Keratinocyte (primary cell): Measurements from ENCODE around the gene RPAP2. TPM values are rescaled to one million over a fixed set of nuclear protein-coding genes. Genes with fewer than 3 reads are reported as not detected.

Source experiments
- DNase-seq: peaks from one replicate; pipeline ENCODE4 v3.0.0-alpha.2; 2011; ENCODE audit warnings: low read depth, missing footprints, low spot score
- FAIRE-seq: peaks from 2 replicates; lab custom pipeline; 2011; peaks lifted over from hg19 to GRCh38; lab: Jason Lieb, UNC
- H2AFZ ChIP-seq: 2 replicates; pipeline ENCODE4 v1.6.0; 2012; ENCODE audit warnings: low read length, control low read depth, inconsistent platforms; ENCODE audit not compliant: control insufficient read depth
- H3K27ac ChIP-seq: 2 replicates; pipeline ENCODE4 v1.5.1; 2011; ENCODE audit warnings: low read length; ENCODE audit not compliant: control insufficient read depth, insufficient read depth
- H3K27me3 ChIP-seq: 3 replicates; pipeline ENCODE4 v1.6.0; 2011; ENCODE audit warnings: low read length; ENCODE audit not compliant: control insufficient read depth, insufficient read depth; ENCODE audit errors: extremely low read depth
- H3K36me3 ChIP-seq, 2 experiments: 2 replicates in 1 of 2; 3 replicates in 1 of 2; pipeline ENCODE4 v1.5.1; 2011; ENCODE audit warnings: low read length in 2 of 2, mild to moderate bottlenecking in 1 of 2; ENCODE audit not compliant: control insufficient read depth in 2 of 2, insufficient read depth in 2 of 2; ENCODE audit errors: extremely low read depth in 1 of 2
- H3K4me1 ChIP-seq: 3 replicates; pipeline ENCODE4 v1.5.1; 2011; ENCODE audit warnings: low read length; ENCODE audit not compliant: control insufficient read depth, insufficient read depth; ENCODE audit errors: extremely low read depth
- H3K4me2 ChIP-seq: 3 replicates; pipeline ENCODE4 v1.6.0; 2011; ENCODE audit warnings: low read depth, low read length; ENCODE audit not compliant: control insufficient read depth, insufficient read depth; ENCODE audit errors: extremely low read depth
- H3K4me3 ChIP-seq, 3 experiments: fragments of 200-600 bp in 1 of 3; sonication (generic) in 1 of 3; 2 replicates in 2 of 3; 3 replicates in 1 of 3; pipeline ENCODE4 v1.5.1; 2011 to 2016; ENCODE audit warnings: low read length in 3 of 3, mild to moderate bottlenecking in 3 of 3, control low read depth in 2 of 3, inconsistent platforms in 1 of 3, low read depth in 1 of 3, mixed read lengths in 1 of 3, mixed run types in 1 of 3, moderate library complexity in 1 of 3; ENCODE audit not compliant: control insufficient read depth in 2 of 3, insufficient read depth in 2 of 3; ENCODE audit errors: extremely low read depth in 1 of 3
- H3K79me2 ChIP-seq: 2 replicates; pipeline ENCODE4 v1.6.0; 2012; ENCODE audit warnings: low read length; ENCODE audit not compliant: control insufficient read depth, insufficient read depth
- H3K9ac ChIP-seq: 3 replicates; pipeline ENCODE4 v1.6.0; 2011; ENCODE audit warnings: low read length; ENCODE audit not compliant: control insufficient read depth, insufficient read depth; ENCODE audit errors: extremely low read depth
- H3K9me1 ChIP-seq: 3 replicates; pipeline ENCODE4 v1.6.0; 2011; ENCODE audit warnings: low read length; ENCODE audit not compliant: control insufficient read depth, insufficient read depth; ENCODE audit errors: extremely low read depth
- H3K9me3 ChIP-seq: 2 replicates; pipeline ENCODE4 v1.5.1; 2012; ENCODE audit warnings: low read depth, low read length; ENCODE audit not compliant: control insufficient read depth
- H4K20me1 ChIP-seq: 3 replicates; pipeline ENCODE4 v1.6.0; 2011; ENCODE audit warnings: low read length; ENCODE audit not compliant: control insufficient read depth, insufficient read depth; ENCODE audit errors: extremely low read depth
- EZH2 ChIP-seq: IDR thresholded peaks from one replicate; pipeline ENCODE4 v1.6.1; 2012; ENCODE audit warnings: inconsistent platforms, mild to moderate bottlenecking, low read length, moderate library complexity
- dilution Hi-C: fragments of 300-500 bp; cut with MboI; formaldehyde crosslinking; loops from one replicate; pipeline ENCODE4 v1.7.0; 2020; ENCODE audit warnings: low sequenced_read_pairs; ENCODE audit not compliant: extremely low pct_ligation_motif_present
- polyA plus RNA-seq, 5 experiments: library from polyadenylated mRNA; depleted of rRNA in 3 of 5; stranded (reverse) in 3 of 5; stranded (forward) in 1 of 5; unstranded in 1 of 5; fragments of >200 nt; gene quantifications; 1 replicate in 1 of 5; 2 replicates in 3 of 5; 3 replicates in 1 of 5; pipeline versions ENCODE4 v1.2.1 to v1.2.3, GENCODE V29; 2011 to 2012; ENCODE audit warnings: missing spikeins in 2 of 5, low read depth in 1 of 5, low replicate concordance in 1 of 5
- TF ChIP-seq, protein P1 (sequence below), 3 experiments: IDR thresholded peaks in 1 of 3; conservative IDR thresholded peaks in 1 of 3; optimal IDR thresholded peaks in 1 of 3; 2 replicates in 2 of 3; 3 replicates in 1 of 3; pipeline versions ENCODE3 to v1.5.1; 2011; ENCODE audit warnings: low read length in 3 of 3, mild to moderate bottlenecking in 3 of 3, moderate library complexity in 2 of 3, control low read depth in 1 of 3, inconsistent platforms in 1 of 3; ENCODE audit not compliant: insufficient read depth in 2 of 3; ENCODE audit errors: extremely low read depth in 1 of 3

Gene RPAP2
- polyA plus RNA-seq, 1 donor (not counting 4 experiments of a cell fraction or from before 2014, with no cell fraction given) = 21.5 TPM

DNA sequence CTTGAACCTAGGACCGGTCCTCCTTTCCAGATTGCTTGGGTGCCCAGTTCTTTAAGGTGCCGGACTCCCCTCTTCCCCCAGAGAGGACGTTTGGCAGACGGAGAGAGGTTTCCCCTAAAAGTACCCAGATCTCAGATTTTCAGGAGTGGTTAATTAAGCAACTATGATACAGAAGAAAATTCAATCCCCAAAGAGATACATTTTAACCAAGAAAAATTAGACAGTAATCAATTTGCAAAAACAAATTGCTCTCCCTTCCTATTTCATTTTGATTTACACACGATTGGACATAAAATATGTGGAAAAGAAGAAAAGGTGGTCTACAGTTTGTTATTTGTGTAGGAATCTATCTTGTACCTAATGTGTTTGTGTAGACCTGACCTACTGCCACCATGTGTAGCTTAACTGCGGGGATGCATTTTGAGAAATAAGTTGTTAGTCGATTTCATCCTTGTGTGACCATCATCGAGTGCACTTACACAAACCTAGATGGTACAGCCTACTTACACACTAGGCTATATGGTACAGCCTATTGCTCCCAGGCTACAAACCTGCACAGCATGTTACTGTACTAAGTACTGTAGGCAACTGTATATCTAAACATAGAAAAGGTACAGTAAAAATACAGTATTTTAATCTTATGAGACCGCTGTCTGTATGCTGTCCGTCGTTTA, 755 bp downstream of the RPAP2 start:
- no peaks in the 10 kb centered on the region for H3K9me1 ChIP-seq
- H4K20me1 ChIP-seq = no peaks in the 10 kb centered on the region
- TF ChIP-seq, protein P1, sequence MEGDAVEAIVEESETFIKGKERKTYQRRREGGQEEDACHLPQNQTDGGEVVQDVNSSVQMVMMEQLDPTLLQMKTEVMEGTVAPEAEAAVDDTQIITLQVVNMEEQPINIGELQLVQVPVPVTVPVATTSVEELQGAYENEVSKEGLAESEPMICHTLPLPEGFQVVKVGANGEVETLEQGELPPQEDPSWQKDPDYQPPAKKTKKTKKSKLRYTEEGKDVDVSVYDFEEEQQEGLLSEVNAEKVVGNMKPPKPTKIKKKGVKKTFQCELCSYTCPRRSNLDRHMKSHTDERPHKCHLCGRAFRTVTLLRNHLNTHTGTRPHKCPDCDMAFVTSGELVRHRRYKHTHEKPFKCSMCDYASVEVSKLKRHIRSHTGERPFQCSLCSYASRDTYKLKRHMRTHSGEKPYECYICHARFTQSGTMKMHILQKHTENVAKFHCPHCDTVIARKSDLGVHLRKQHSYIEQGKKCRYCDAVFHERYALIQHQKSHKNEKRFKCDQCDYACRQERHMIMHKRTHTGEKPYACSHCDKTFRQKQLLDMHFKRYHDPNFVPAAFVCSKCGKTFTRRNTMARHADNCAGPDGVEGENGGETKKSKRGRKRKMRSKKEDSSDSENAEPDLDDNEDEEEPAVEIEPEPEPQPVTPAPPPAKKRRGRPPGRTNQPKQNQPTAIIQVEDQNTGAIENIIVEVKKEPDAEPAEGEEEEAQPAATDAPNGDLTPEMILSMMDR (optimal IDR thresholded peaks at IDR 0.05 in 1 of 3, IDR thresholded peaks at IDR 0.05 in 1 of 3, conservative IDR thresholded peaks at IDR 0.05 in 1 of 3; ENCODE audit: extremely low read depth in 1 of 3, insufficient read depth in 2 of 3, low read length in 3 of 3) = no peak
- no peak for TF ChIP-seq EZH2
- dilution Hi-C loops = no loop called here
- H3K27ac ChIP-seq = peak overlapping the region; percentile 89
- no peaks in the 10 kb centered on the region for H3K27me3 ChIP-seq
- FAIRE-seq (peak; percentile 67), DNase-seq (no peak)
- peak overlapping the region; percentile 95 for H3K9ac ChIP-seq
- H3K4me3 ChIP-seq = peak overlapping the region; percentile 96 to 97 (median 97)
- peak overlapping the region; percentile 99 for H2AFZ ChIP-seq
- H3K36me3 ChIP-seq = peaks cover 5 to 16% of the 10 kb centered on the region in 2 experiments
- H3K79me2 ChIP-seq = peaks cover 23% of the 10 kb centered on the region
- no peaks in the 10 kb centered on the region for H3K9me3 ChIP-seq
- H3K4me2 ChIP-seq = peak overlapping the region; percentile 97
- peaks cover 10% of the 10 kb centered on the region for H3K4me1 ChIP-seq

DNA sequence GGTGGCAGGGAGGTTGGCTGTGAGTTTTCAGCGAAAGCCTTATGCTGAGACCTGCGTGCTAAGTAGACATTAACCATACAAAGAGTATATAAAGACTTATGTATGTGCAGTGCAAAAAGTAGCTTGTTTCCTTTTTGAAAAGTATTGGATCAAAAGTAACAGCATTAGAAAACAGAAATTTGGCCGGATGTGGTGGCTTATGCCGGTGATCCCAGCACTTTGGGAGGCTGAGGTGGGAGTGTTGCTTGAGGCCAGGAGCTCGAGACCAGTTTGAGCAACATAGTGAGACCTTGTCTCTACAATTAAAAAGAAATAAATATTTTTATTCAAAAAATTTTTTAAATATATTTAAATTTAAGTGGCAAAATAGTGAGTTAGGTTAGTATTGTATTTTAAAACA, 2.2 kb downstream of the RPAP2 start:
- dilution Hi-C loops = no loop called here
- no peak overlapping the region for H3K4me3 ChIP-seq
- no peak overlapping the region for H3K27ac ChIP-seq
- no peak for TF ChIP-seq EZH2
- TF ChIP-seq, protein P1 (optimal IDR thresholded peaks at IDR 0.05 in 1 of 3, IDR thresholded peaks at IDR 0.05 in 1 of 3, conservative IDR thresholded peaks at IDR 0.05 in 1 of 3; ENCODE audit: extremely low read depth in 1 of 3, insufficient read depth in 2 of 3, low read length in 3 of 3) = no peak
- H3K79me2 ChIP-seq = peaks cover 23% of the 10 kb centered on the region
- H3K9me3 ChIP-seq = no peaks in the 10 kb centered on the region
- H3K4me2 ChIP-seq = no peak overlapping the region
- H3K4me1 ChIP-seq = peaks cover 10% of the 10 kb centered on the region
- no peak overlapping the region for H2AFZ ChIP-seq
- no peaks in the 10 kb centered on the region for H4K20me1 ChIP-seq
- H3K36me3 ChIP-seq = peaks cover 7 to 12% of the 10 kb centered on the region in 2 experiments
- DNase-seq (no peak), FAIRE-seq (no peak)
- no peak overlapping the region for H3K9ac ChIP-seq
- no peaks in the 10 kb centered on the region for H3K9me1 ChIP-seq
- no peaks in the 10 kb centered on the region for H3K27me3 ChIP-seq
